Fibroblast of the conjunctiva (primary cell): ENCODE measurements around the gene B4GALT6.
"Not testable (repeated sequence)": the region's sequence is repeated elsewhere in the genome, so short reads cannot be mapped to it uniquely, and the experiment has no call there.

Experiments used
- DNase-seq: peaks from one replicate; pipeline ENCODE4 v3.0.0-alpha.2; 2010; ENCODE audit warnings: low read depth

The B4GALT6 gene

GRCh38 chr18:31684279-31685096 lies at the start of gene B4GALT6:
Gene B4GALT6, minus strand, starts transcription at chr18:31684581. Its CDS starts 155 bp downstream, at chr18:31684426.
- DNase-seq: no peak

- DNase-seq: no peak
Observed at GRCh38 chr18:31731628-31732027, 47.2 kb upstream of the B4GALT6 start.

DNA sequence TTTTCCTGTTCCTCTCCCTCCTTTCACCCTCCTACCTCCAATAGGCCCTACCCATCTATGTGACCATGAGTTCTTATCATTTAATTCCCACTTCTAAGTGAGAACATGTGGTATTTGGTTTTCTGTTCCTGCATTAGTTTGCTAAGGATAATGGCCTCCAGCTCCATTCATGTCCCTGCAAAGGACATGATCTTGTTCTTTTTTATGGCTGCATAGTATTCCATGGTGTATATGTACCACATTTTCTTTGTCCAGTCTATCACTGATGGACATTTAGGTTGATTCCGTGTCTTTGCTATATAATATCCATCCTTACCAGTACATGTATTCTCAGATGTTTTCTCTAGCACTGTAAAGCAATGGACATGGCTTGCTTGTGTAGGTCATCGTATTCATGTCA lies 44.8 kb upstream of the B4GALT6 start:
- not testable (repeated sequence) for DNase-seq

DNA sequence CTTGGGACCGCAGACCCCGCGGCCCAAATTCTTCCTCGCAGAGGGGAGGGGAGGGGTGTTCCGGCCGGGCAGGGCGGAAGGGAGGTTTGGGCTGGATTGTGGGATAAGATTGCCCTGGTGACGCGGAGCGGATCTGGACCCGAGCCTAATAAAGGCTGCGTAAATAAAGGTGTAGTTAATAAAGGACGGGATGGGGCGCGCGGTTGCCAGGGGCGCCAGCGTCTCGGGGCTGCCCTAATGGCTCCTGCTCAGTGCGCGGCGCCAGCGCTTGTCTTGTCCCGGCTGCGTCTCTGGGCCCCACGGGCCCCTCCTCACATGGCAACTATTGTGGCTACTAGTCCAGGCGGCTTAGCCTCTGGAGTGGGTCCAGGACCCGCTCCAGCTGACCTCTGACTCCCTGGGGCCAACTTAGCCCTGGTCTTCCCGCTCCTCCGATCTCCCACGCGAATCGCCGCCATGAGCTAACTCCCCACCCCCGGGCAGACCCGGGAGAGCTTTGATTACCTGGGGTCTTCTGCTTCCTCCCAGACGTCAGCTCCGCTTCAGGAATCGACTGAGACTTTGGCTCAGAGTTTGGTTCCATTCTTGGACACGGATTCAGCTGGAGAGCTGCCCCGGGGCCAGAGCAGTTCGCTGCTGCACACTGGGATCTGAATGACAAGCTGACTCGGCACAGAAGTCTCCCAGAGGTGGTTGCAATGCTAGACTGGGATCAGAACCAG lies 39.8 kb upstream of the B4GALT6 start:
- DNase-seq: no peak

DNA sequence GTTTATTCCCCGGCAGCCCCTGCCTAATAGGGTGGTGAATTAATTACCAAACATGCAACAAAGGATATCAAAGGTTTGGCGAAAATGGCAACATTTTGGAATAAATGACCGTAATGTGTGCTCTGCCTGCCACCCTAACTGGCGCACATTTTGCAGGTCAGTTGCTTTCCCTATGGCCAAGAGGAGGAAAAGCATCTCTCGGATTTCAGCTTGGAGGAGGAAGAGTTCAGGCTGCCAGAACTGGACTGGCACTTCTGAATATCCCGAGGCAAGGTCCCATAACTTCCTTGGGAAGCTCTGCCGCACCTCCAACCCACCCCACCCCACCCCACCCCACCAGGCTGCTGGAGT lies 39.2 kb upstream of the B4GALT6 start:
- DNase-seq: no peak

DNA sequence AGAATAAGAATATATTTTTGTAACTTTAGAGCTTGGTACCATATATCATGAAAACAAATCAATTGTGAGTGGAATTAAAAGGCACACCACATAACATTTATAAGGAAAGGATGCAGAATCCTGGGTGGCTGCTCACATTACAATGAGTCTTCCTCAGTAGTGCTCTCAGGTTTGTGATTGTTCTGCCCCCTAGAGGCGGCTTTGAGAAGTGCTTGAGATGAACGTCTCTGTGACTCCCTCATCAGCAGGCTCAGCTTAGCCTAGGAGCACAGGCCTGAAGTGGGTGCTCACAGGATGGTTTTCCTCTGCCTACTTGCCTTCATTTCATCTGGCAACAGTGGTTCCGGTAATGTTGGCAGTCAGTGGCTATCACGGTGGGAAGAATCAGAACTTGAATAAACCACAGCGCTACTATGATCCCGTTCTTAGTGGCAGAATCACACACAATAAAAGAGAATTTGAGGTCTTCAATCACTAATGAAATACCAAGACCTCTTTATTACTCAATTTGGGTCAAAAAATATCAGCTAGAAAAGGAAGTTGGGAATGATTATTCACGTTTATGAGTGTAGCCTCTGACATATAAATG lies 38.1 kb upstream of the B4GALT6 start:
- peak; percentile 64 for DNase-seq

DNA sequence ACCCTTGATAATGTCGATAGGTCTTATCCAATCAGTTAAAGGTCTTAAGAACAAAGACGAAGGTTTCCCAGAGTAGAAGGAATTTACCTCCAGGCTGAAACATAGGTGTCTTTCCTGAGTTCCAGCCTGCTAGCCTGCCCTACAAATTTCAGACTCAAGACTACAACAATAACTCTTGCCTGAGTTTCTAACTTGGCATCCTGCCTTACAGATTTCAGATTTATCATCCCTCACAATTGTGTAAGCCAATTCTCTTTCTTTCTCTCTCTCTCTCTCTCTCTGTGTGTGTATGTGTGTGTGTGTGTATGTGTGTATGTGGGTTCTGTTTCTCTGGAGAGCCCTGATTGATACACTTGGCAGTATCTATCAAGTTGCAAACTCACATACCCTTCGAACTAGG lies 37.2 kb upstream of the B4GALT6 start:
- no peak for DNase-seq

GRCh38 chr18:31720867-31721266 lies 36.5 kb upstream of the B4GALT6 start:
- DNase-seq: no peak

DNA sequence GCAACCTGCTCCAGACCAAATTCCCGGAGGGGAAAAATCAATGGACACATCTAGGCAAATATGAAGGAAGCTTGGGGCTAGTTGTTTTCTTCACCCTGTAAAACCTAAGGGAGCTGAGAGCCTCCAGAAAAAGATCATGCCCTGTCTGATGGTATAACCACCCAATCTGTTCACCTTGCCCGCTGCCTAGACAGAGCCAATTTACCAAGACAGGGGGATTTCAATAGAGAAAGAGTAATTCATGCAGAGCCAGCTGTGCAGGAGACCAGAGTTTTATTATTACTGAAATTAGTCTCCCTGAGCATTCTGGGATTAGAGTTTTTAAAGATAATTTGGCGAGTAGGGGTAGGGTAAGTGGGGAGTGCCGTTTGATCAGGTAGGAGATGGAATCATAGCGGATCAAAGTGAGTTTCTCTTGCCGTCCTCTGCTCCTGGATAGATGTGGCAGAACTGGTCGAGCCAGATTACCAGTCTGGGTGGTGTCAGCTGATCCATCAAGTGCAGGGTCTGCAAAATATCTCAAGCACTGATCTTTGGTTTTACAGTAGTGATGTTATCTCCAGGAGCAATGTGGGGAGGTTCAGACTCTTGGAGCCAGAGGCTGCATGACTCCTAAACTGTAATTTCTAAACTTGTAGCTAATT lies 35.1 kb upstream of the B4GALT6 start:
- DNase-seq: no peak

DNA sequence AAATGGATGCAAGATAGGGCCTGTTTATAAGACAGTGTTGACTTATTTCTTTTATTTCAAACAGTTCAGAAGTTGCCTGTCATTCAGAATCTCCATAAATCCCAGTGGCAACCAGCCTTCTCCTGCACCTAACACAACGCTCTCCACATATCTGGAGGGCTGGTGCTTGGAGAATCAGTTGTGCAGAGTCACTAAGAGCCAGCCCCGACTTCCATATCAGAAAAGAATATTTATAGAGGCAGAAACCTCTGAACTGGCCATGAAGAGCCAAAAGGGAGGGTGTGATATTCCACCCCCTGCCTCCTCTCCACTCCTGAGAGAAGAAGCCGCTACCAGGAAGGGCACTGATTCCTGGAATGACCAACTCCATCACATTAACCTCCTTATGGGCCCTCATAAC lies 34.0 kb upstream of the B4GALT6 start:
- no peak for DNase-seq

- DNase-seq: no peak
Observed at GRCh38 chr18:31716362-31716761, 32.0 kb upstream of the B4GALT6 start.

GRCh38 chr18:31711365-31712172 lies 27.2 kb upstream of the B4GALT6 start:
- no peak for DNase-seq

DNA sequence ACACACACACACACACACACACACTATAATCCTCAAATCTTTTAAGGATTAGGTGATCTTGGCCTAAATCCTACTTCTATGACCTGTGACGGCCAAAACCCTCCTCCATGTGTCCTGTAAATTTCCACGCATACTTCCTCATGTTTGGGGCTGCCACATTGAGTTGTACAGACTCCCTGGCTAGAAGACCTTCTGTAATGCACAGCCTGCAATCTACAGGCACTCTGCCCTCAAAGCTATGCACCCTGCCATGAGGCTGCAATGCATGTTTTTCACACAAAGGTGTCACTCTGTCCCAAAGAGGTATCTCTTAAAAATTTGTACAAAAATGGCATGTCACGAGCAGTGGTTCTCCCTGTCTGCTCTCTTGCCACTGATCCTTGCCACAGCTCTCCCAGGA lies 26.4 kb upstream of the B4GALT6 start:
- DNase-seq: no peak

DNA sequence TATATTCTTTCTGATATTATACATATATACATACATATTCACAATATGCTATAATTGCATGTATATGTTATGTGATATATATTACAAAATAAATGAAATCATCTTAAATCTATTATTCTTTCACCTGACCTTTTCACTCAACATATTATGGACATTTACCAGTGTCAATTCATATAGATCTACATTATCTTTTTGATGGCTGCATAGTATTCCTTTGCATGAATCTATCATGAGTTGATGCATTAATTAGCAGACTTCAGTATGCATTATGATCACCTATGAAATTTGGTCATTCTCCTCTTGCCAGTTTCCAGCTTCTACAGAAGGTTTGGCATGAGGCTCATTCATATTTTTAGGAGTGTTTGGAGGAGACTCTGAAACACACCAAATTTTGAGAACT lies 23.4 kb upstream of the B4GALT6 start:
- no peak for DNase-seq

DNA sequence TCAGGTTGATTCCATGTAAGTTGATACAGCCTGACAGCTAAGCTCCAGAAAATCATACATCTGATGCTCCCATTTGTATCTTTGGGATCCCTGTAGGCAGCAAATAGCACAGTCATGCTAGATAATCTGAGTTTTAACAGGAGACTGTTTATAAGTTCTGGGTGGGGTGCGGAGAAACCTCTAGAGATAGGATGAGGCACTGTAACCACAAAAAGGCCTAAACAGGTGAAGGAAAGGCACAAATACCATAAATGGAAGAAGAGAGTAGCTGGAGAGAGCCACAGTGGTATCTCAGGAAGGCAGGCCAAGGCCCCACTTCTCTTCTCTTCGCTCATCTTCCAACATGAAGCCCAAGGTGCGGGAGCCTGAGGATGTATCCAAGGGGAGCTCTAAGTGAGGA lies 18.1 kb upstream of the B4GALT6 start:
- no peak for DNase-seq

DNA sequence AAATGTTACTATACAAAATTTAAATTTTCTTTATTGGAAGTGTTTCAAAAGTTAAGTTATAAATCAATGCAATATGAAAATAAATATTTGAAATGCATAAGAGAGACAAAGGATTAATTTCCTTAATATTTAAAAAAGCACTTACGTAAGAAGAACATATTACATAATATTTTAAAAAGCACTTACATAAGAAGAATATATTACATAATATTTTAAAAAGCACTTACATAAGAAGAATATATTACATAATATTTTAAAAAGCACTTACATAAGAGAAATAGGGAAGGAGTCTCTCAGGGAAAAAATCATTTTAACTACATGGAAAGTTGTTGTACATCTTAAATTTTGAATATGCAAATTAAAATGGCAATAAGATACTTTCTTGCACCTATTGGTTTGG lies 17.4 kb upstream of the B4GALT6 start:
- no peak for DNase-seq

- DNase-seq: no peak
Observed at GRCh38 chr18:31700990-31701389, 16.6 kb upstream of the B4GALT6 start.

DNA sequence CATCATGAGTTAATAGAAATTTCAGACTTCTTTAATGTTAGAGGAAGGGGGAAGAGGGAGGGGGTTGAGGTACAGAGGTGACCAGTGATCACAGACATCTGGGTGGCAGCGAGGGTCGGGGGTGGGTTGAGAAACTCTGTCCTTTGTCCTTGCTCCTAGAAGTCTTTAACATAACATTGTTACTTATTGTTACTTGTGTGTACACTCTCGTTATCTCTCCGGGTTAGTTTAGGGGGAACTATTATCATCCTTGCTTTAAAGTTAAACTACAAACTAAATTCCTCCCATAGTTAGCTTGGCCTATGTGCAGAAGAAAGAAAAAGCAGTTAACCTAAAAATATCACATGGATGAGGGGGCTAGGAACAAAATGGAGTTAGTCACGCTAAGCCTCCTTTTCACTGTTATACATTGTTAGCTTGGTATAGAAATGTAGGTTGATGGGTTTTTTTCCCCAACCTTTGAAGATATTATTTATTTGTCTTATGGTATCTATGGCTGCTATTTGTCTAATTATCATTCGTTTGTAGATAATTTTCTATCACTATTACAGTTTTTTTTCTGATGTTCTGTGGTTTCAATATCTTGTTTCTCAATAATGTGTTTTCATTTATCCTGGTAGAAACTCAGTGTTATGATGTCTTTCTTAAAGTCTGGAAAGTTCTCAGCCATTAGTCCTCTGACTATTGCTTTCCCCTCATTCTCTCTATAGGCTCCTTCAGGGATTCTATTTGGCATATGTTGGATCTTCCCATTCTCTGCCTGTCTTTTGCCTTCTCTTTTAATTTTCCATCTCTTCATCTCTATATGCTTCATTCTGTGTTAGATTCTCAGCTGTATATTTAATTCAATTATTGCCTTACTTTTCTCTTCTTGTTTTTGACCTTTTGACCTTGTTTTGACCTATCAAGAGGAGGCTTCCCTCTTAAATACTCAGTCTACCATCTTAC lies 13.2 kb upstream of the B4GALT6 start:
- DNase-seq: no peak

GRCh38 chr18:31695989-31696388 lies 11.6 kb upstream of the B4GALT6 start:
- no peak for DNase-seq

DNA sequence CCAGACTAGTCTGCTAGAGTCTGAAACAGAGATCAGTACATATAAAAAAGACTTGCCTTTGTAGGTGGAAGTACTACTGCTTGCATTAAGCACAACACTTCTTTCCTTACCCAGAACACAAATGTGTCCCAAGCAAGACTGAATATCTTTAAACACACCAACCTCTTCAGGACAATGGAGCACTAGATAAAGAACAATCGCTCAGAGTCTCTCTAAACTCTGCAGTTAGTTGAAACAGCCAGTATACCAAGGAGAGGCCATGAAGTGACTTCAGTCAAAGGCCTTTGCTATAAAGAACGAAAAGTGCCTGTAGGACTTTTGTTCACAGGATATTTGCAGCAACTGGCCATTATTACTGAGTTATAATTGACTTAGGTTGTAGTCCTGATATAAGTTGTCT lies 9.9 kb upstream of the B4GALT6 start:
- DNase-seq: no peak

- DNase-seq: no peak
Observed at GRCh38 chr18:31688606-31689005, 4.2 kb upstream of the B4GALT6 start.
